ENCODE results near the gene EEF1E1. TPM values are rescaled to one million over a fixed set of nuclear protein-coding genes. Genes with fewer than 3 reads are reported as not detected.

The EEF1E1 gene
- total RNA-seq, 2 experiments from 2014 or later, result 73.4 to 74.6 TPM

DNA sequence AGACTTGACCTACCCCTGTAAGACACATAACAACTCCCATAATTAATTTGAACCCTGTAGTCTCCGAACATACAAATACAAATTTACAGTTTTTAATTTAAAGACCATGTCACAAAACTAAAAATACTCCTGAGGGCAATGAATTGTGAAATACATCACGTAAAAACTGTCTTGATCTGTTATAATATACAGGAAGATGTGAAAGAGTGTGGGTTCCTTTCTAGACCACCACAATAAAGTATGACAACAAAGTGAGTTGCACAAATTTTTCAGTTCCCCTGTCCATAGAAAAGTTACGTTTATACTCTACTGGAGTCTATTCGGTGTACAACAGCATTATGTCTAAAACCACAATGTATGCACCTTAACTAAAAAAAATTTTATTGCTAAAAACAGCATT, 27.2 kb downstream of the EEF1E1 start:
- H3K4me3 Mint-ChIP-seq, result no peak overlapping the region
- CTCF ChIA-PET, result no interaction called here
- H3K27me3 Mint-ChIP-seq, result no peaks in the 10 kb centered on the region
- H3K4me1 Mint-ChIP-seq, result peaks cover 25% of the 10 kb centered on the region
- intact Hi-C loops (cut with DNase I, micrococcal nuclease), result no loop called here
- ATAC-seq (no peak), DNase-seq (no peak)
- H3K36me3 Mint-ChIP-seq (ENCODE audit: low read depth), result peaks cover 19% of the 10 kb centered on the region
- POLR2A ChIA-PET, result no interaction called here
- H3K9me3 Mint-ChIP-seq (ENCODE audit: low read depth), result no peaks in the 10 kb centered on the region
- H3K27ac Mint-ChIP-seq, result no peak overlapping the region

DNA sequence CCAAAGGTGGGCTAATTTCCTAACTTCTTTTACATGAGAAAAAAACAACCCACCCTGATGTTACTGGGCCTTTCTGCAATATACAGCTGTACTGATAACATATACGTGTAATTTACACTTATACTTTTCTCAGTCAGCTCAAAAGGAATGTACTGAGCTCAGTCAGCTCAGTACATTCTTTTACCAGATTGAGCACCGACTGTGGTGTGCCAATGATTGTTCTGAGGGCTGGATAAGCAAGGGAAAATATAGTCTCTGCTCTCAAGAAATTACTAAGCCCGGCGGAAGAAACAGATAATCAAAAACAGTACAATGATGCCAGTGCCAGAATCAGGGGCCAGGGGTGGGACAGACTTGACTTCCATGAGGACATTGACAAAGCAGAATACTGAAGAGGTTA, 28.1 kb downstream of the EEF1E1 start:
- no peak for ATAC-seq
- intact Hi-C loops (cut with DNase I, micrococcal nuclease), result no loop called here
- Mint-ChIP-seq H3K4me3 (no peak overlapping the region), H3K27me3 (no peaks in the 10 kb centered on the region), H3K4me1 (peaks cover 22% of the 10 kb centered on the region), H3K9me3 (ENCODE audit: low read depth) (no peaks in the 10 kb centered on the region), H3K27ac (no peak overlapping the region), H3K36me3 (ENCODE audit: low read depth) (peaks cover 14% of the 10 kb centered on the region)
- ChIA-PET CTCF (interaction anchor here (1.2 kb wide), 1 partner anchor 26 kb away, joined by 4 read pairs; no protein-coding TSS in a partner anchor), POLR2A (interaction anchor here (0.9 to 1.3 kb wide), 2 partner anchors 10 to 28 kb away, joined by 3 read pairs; partner anchors contain the start of genes BLOC1S5 and EEF1E1)
- DNase-seq, result no peak

DNA sequence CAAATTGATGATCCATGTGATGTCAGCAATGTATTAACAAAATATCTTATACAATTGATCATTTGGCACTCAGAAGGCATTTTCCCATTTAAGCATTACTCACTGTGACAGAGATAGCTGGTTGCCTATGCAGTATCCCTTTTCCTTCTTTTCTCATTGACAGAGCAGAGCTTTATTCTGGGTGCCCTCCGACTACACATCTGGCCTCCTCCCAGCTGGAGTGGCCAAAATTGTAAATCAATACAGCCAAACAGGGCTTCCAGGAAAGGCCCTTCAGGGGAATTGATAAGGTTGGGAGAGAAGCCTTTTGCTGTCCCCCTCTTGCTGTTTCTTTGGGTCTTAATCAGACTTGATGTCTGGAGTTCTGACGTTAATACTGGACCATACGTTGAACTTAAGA, 28.6 kb downstream of the EEF1E1 start:
- intact Hi-C loops (cut with DNase I, micrococcal nuclease), result no loop called here
- CTCF ChIA-PET, result interaction anchor here (1.2 kb wide), 1 partner anchor 27 kb away, joined by 4 read pairs; no protein-coding TSS in a partner anchor
- DNase-seq (no peak), ATAC-seq (no peak)
- no peaks in the 10 kb centered on the region for H3K27me3 Mint-ChIP-seq
- no peak overlapping the region for H3K27ac Mint-ChIP-seq
- H3K9me3 Mint-ChIP-seq (ENCODE audit: low read depth), result no peaks in the 10 kb centered on the region
- H3K36me3 Mint-ChIP-seq (ENCODE audit: low read depth), result peaks cover 14% of the 10 kb centered on the region
- POLR2A ChIA-PET, result interaction anchor here (0.9 to 1.3 kb wide), 2 partner anchors 9 to 29 kb away, joined by 3 read pairs; partner anchors contain the start of genes BLOC1S5 and EEF1E1
- peaks cover 22% of the 10 kb centered on the region for H3K4me1 Mint-ChIP-seq
- H3K4me3 Mint-ChIP-seq, result no peak overlapping the region

DNA sequence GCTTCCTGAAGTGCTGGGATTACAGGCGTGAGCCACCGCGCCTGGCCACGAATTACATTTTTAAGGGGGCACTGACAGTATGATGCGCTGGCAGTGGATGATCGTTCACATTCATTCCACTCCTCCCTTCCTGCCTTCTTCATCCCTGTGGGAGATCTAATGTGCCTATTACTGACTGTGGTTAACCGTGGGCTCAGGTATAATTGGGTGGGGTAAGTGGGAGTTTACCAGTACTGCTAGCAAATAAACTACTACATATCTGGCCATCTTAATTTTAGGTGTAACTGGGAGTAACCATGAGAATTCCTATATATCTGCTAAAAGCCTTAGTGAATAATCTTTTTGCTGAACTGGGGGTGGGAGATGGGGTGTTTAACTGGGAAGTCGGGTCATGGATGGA, 31.6 kb downstream of the EEF1E1 start:
- Mint-ChIP-seq H3K4me3 (no peak overlapping the region), H3K9me3 (ENCODE audit: low read depth) (no peaks in the 10 kb centered on the region), H3K27ac (no peak overlapping the region), H3K4me1 (peaks cover 8% of the 10 kb centered on the region), H3K36me3 (ENCODE audit: low read depth) (no peaks in the 10 kb centered on the region), H3K27me3 (no peaks in the 10 kb centered on the region)
- intact Hi-C loops (cut with DNase I, micrococcal nuclease), result no loop called here
- ATAC-seq, result no peak
- no peak for DNase-seq
- ChIA-PET POLR2A (no interaction called here), CTCF (interaction anchor here (0.6 to 1.5 kb wide), 3 partner anchors 11 to 148 kb away, joined by 3 to 4 read pairs (median 3); no protein-coding TSS in a partner anchor)

DNA sequence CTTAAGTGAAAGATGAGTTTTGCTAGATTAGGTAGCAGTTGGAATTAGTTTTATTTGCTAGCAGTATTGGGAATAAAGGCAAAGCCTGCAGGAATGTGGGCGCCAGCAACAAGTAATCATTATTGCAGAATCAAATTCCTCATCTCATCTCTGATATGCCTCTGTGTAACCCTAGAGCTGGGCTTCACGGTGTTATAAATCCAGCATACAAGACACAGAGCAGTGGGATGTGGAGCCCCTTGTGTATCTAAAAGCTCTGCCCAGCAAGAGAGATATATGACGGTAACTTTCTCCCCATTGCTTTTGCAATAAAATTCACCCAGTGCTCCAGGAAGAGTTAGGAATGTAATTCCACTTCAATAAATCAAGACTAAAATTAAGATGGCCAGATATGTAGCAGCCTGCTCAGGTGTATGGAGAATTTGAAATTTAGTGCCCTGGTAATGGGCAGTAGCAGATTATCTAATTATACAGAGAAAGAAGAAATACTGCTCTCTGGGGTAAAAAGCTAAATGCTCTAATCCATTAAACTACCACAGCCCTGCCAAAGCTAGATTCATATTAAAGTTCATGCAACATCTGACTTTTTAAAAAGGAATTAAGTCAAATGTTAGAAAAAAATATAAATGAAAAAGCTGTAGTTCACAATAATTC, 32.6 kb downstream of the EEF1E1 start:
- no peak for DNase-seq
- H3K36me3 Mint-ChIP-seq (ENCODE audit: low read depth), result no peaks in the 10 kb centered on the region
- H3K4me3 Mint-ChIP-seq, result no peak overlapping the region
- H3K9me3 Mint-ChIP-seq (ENCODE audit: low read depth), result no peaks in the 10 kb centered on the region
- CTCF ChIA-PET, result interaction anchor here (0.6 to 1.5 kb wide), 3 partner anchors 14 to 1542 kb away, joined by 3 to 4 read pairs (median 3); no protein-coding TSS in a partner anchor
- no peak overlapping the region for H3K27ac Mint-ChIP-seq
- H3K4me1 Mint-ChIP-seq, result peaks cover 16% of the 10 kb centered on the region
- POLR2A ChIA-PET, result no interaction called here
- H3K27me3 Mint-ChIP-seq, result no peaks in the 10 kb centered on the region
- ATAC-seq, result no peak
- intact Hi-C loops (cut with DNase I, micrococcal nuclease), result loop anchor here (10.0 kb wide), 2 partner anchors 755 to 955 kb away; partner anchors contain the start of gene SSR1 (in 1 of the 2)

DNA sequence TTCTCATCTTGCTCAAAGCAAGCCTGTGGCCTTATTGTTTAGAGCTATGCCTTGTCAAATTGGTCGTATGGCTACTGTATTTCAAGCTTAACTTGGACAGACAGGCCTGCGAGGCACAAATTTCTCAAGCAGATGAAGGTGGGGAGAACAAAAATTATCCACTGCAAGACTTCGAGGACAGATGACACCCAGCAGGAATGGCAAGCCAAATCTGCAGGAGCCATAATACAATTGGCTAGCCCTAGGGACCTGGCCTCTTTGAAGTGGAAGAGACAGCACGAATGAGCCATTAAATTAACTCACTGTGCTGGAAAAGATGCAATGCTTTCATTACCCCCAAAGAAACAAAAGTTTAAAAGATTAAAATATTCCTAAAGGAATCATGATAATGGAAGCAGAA, 33.2 kb downstream of the EEF1E1 start:
- H3K4me3 Mint-ChIP-seq, result no peak overlapping the region
- POLR2A ChIA-PET, result no interaction called here
- peaks cover 20% of the 10 kb centered on the region for H3K4me1 Mint-ChIP-seq
- intact Hi-C loops (cut with DNase I, micrococcal nuclease), result loop anchor here (10.0 kb wide), 2 partner anchors 754 to 954 kb away; partner anchors contain the start of gene SSR1 (in 1 of the 2)
- CTCF ChIA-PET, result interaction anchor here (1.5 kb wide), 1 partner anchor 15 kb away, joined by 3 read pairs; no protein-coding TSS in a partner anchor
- H3K36me3 Mint-ChIP-seq (ENCODE audit: low read depth), result no peaks in the 10 kb centered on the region
- DNase-seq (no peak), ATAC-seq (no peak)
- no peaks in the 10 kb centered on the region for H3K9me3 Mint-ChIP-seq (ENCODE audit: low read depth)
- H3K27ac Mint-ChIP-seq, result no peak overlapping the region
- no peaks in the 10 kb centered on the region for H3K27me3 Mint-ChIP-seq

DNA sequence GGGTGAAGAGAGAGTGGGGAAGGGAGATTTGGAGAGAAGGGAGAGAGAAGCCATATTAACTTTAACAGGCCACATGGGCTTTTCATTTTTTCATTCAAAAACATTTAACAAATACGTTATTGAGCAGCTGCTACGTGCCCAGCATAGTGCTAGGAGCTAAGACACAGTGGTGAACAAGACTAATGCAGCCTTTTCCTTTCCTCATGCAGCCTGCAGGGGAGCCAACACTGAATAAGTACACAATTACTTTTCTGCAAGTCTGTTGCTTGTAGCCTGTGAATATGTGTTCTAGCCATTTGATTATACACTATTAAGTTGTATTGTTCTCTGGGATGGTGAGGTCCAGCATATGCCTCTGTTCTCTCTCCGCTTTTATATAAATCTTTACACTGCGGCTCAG, 36.2 kb downstream of the EEF1E1 start:
- Mint-ChIP-seq H3K27me3 (no peaks in the 10 kb centered on the region), H3K4me1 (peaks cover 29% of the 10 kb centered on the region), H3K9me3 (ENCODE audit: low read depth) (no peaks in the 10 kb centered on the region), H3K27ac (peak overlapping the region; percentile 94), H3K36me3 (ENCODE audit: low read depth) (peaks cover 6% of the 10 kb centered on the region), H3K4me3 (no peak overlapping the region)
- CTCF ChIA-PET, result interaction anchor here (1.1 to 1.6 kb wide), 4 partner anchors 15 to 343 kb away, joined by 3 to 5 read pairs (median 4); no protein-coding TSS in a partner anchor
- intact Hi-C loops (cut with DNase I, micrococcal nuclease), result loop anchor here (10.0 kb wide), 2 partner anchors 751 to 951 kb away; partner anchors contain the start of gene SSR1 (in 1 of the 2)
- DNase-seq (peak; percentile 18), ATAC-seq (no peak)
- POLR2A ChIA-PET, result interaction anchor here (0.6 to 2.8 kb wide), 4 partner anchors 20 to 49 kb away, joined by 3 to 22 read pairs (median 4); partner anchors contain the start of gene EEF1E1

DNA sequence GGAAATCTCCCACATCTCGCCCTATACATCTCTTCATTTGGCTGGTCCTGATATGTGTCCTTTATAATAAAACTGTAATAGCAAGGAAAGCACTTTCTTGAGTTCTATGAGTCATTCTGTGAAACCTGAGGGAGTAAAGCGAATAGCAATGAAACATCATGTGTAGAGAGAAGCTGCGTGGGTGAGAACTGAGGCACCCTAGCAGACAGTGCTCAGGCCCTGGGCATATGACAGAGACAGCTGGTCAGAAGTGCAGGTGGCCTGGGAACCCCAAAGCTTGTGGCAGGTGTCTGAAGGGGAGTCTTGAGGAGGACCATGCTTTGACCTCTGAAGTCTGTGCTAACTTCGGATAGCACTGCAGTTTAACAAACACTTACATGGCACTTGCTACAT, 36.8 kb downstream of the EEF1E1 start:
- ATAC-seq, result peak; percentile 73
- POLR2A ChIA-PET, result interaction anchor here (0.6 to 2.8 kb wide), 4 partner anchors 21 to 48 kb away, joined by 3 to 22 read pairs (median 4); partner anchors contain the start of gene EEF1E1
- H3K4me1 Mint-ChIP-seq, result peaks cover 29% of the 10 kb centered on the region
- no peaks in the 10 kb centered on the region for H3K9me3 Mint-ChIP-seq (ENCODE audit: low read depth)
- peak overlapping the region; percentile 94 for H3K27ac Mint-ChIP-seq
- H3K27me3 Mint-ChIP-seq, result no peaks in the 10 kb centered on the region
- peaks cover 6% of the 10 kb centered on the region for H3K36me3 Mint-ChIP-seq (ENCODE audit: low read depth)
- intact Hi-C loops (cut with DNase I, micrococcal nuclease), result loop anchor here (2.0 to 10.0 kb wide), 3 partner anchors 751 to 951 kb away; partner anchors contain the start of gene SSR1 (in 2 of the 2)
- CTCF ChIA-PET, result interaction anchor here (0.7 to 1.6 kb wide), 6 partner anchors 16 to 343 kb away, joined by 3 to 7 read pairs (median 4); partner anchors contain the start of gene EEF1E1
- peak; percentile 69 for DNase-seq
- H3K4me3 Mint-ChIP-seq, result peak overlapping the region; percentile 90

DNA sequence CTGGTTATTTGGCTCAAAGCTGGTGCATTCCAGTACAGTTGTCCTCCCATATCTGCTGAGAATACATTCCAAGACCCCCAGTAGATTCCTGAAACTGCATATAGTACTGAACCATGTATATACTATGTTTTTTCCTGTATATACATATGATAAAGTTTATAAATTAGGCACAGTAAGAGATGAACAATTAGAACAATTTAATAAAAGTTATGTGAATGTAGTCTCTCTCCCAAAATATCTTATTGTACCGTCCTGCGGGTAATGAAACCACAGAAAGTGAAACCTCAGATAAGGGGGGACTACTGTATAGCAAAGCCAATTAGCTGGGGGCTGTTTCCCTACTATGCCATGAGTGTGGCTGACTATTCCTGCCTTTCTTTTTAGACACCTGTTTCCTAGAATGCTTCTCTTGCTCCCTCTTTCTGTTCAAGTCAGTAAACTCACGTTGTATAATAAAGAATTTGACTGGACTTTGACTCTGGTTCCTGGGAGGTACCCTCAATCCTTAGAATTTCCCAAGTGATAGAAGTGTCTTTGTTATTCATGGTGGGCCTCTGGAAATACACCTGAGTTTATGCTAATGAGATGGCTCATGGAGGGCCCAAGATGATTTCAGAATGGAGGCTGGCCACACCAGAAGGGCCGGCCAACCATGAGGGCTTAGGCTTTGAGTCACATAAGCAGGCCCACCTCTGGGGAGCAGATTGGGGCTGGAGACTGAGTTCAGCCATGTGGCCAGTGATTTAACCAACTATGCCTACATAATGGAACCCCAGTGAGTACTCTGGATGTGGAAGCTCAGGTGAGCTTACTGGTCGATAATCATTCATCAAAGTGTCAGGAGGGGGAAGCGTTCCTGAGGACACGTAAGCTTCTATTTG, 37.5 kb downstream of the EEF1E1 start:
- peak; percentile 2 for ATAC-seq
- Mint-ChIP-seq H3K36me3 (ENCODE audit: low read depth) (peaks cover 12% of the 10 kb centered on the region), H3K27ac (peak overlapping the region; percentile 94), H3K9me3 (ENCODE audit: low read depth) (no peaks in the 10 kb centered on the region), H3K4me3 (peak overlapping the region; percentile 90), H3K4me1 (peaks cover 29% of the 10 kb centered on the region), H3K27me3 (no peaks in the 10 kb centered on the region)
- intact Hi-C loops (cut with DNase I, micrococcal nuclease), result loop anchor here (1.0 to 10.0 kb wide), 10 partner anchors 37 to 950 kb away; partner anchors contain the start of genes EEF1E1 (in 2 of the 2), SSR1 (in 2 of the 2), TXNDC5 (in 2 of the 2) and BMP6 (in 1 of the 2)
- CTCF ChIA-PET, result interaction anchor here (0.6 to 1.6 kb wide), 8 partner anchors 16 to 342 kb away, joined by 3 to 7 read pairs (median 4); partner anchors contain the start of gene EEF1E1
- peak; percentile 37 for DNase-seq
- POLR2A ChIA-PET, result interaction anchor here (0.6 to 2.8 kb wide), 8 partner anchors 9 to 339 kb away, joined by 3 to 22 read pairs (median 4); partner anchors contain the start of genes BMP6 and EEF1E1

DNA sequence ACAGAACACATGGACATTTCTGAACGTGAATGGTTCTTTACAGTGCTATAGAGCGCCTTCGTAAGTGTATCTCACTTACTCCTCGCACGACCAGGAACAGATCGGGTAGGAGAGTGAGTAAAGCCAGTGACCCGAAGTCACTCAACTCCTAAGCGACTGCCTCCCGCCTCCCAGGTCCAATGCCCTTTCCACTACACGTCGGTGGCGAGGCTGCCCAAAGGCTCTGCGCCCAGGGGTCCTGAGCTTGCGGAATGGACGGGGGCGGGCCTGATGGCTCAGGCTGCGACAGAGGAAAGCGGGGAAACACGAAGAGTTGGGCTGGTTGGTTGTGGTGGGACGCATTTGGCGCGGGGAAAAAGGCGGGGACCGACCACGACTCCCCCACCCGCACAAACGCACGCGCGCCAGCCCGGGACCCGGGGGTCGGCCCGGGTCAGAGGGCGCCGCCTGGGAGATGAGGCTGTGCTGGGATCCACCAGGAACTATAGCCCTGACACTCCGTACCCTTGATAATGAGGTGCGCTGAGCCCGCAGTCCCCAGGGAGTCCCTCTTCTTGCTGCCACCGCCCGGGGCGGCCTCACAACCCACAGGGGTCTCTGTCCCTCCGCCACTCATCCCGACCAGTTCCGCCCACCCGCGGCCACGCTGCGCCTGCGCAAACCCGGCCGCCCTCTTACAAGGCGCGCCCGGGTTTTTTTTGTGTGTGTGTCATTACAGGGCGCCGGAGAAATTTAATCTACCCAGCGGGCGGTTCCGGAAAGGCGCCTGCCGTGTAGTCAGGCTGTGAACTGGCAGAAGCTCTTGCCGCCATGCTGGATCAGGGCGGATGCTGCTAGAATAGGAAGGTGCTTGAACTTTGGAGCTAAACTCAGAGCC, 38.3 kb downstream of the EEF1E1 start, which contains the start of gene BLOC1S5:
Gene BLOC1S5 (minus strand): TSS at position 629 of the 877 bp plus-strand sequence. CDS start 13 bp downstream, at position 616.
- Mint-ChIP-seq H3K27ac (peak within 1 kb of the TSS; percentile 94), H3K36me3 (ENCODE audit: low read depth) (peaks cover 13% of the 10 kb centered on the region), H3K27me3 (no peaks in the 10 kb centered on the region), H3K4me1 (peaks cover 29% of the 10 kb centered on the region), H3K4me3 (peak within 1 kb of the TSS; percentile 90), H3K9me3 (ENCODE audit: low read depth) (no peaks in the 10 kb centered on the region)
- peak; percentile 98 for DNase-seq
- ChIA-PET CTCF (interaction anchor here (0.6 to 1.2 kb wide), 4 partner anchors 17 to 341 kb away, joined by 3 to 7 read pairs (median 5); partner anchors contain the start of gene EEF1E1), POLR2A (interaction anchor here (0.6 to 2.8 kb wide), 6 partner anchors 10 to 338 kb away, joined by 3 to 22 read pairs (median 4); partner anchors contain the start of genes BMP6 and EEF1E1)
- intact Hi-C loops (cut with DNase I, micrococcal nuclease), result loop anchor here (1.0 to 10.0 kb wide), 10 partner anchors 38 to 949 kb away; partner anchors contain the start of genes EEF1E1 (in 2 of the 2), SSR1 (in 2 of the 2), TXNDC5 (in 2 of the 2) and BMP6 (in 1 of the 2)
- ATAC-seq, result peak; percentile 89
